Lower lobe of right lung (tissue), 2 donors: ENCODE data around the gene PKNOX2. TPM values are rescaled to one million over a fixed set of nuclear protein-coding genes. Genes with fewer than 3 reads are reported as not detected.
A peak's percentile ranks its signal among the peaks of the same experiment; 100 is the strongest.
"Not testable (repeated sequence)": the region's sequence is repeated elsewhere in the genome, so short reads cannot be mapped to it uniquely, and the experiment has no call there.

Experiments used
- ATAC-seq, 2 donors: fragments of 200-7000 bp; cut with Tn5 transposase; one replicate each; pipeline ENCODE4 v1.9.1; 2020 to 2022; ENCODE audit warnings: mild to moderate bottlenecking in 2 of 2, moderate library complexity in 2 of 2
- DNase-seq: peaks from one replicate; pipeline ENCODE4 v3.0.0-alpha.2; 2020
- H3K27ac ChIP-seq: fragments of 200-600 bp; one replicate; pipeline ENCODE4 v1.8.0; 2022
- H3K27me3 ChIP-seq: fragments of 200-600 bp; one replicate; pipeline ENCODE4 v1.8.0; 2022; ENCODE audit warnings: low read depth
- H3K36me3 ChIP-seq: fragments of 200-600 bp; one replicate; pipeline ENCODE4 v1.8.0; 2022; ENCODE audit warnings: mild to moderate bottlenecking
- H3K4me1 ChIP-seq: fragments of 200-600 bp; one replicate; pipeline ENCODE4 v1.8.0; 2022
- H3K4me3 ChIP-seq: fragments of 200-600 bp; one replicate; pipeline ENCODE4 v1.8.0; 2022; ENCODE audit warnings: mild to moderate bottlenecking
- H3K9me3 ChIP-seq: fragments of 200-600 bp; one replicate; pipeline ENCODE4 v1.8.0; 2022
- intact Hi-C: fragments of 100-400 bp; cut with DNase I; formaldehyde crosslinking; loops from one replicate; pipeline ENCODE4 v1.11.0; 2022
- total RNA-seq: library from RNA; stranded (reverse); fragmentation: NEBNext Ultra II Directional; extraction: Animal tissue kit (Norgen Biotek cat#: 25700); gene quantifications from one replicate; pipeline ENCODE4 v1.2.1, GENCODE V29; 2021
- TF ChIP-seq, protein P1 (sequence below): fragments of 200-600 bp; IDR thresholded peaks from one replicate; pipeline ENCODE4 v1.8.0; 2022; ENCODE audit warnings: antibody characterized with exemption, mild to moderate bottlenecking
- donor health status: DM: no; HTN: yes; CAD: no; lungs with severe emphysema.

PKNOX2 gene
- total RNA-seq, 1 donor from 2014 or later, result 14.4 TPM

- TF ChIP-seq, protein P1, sequence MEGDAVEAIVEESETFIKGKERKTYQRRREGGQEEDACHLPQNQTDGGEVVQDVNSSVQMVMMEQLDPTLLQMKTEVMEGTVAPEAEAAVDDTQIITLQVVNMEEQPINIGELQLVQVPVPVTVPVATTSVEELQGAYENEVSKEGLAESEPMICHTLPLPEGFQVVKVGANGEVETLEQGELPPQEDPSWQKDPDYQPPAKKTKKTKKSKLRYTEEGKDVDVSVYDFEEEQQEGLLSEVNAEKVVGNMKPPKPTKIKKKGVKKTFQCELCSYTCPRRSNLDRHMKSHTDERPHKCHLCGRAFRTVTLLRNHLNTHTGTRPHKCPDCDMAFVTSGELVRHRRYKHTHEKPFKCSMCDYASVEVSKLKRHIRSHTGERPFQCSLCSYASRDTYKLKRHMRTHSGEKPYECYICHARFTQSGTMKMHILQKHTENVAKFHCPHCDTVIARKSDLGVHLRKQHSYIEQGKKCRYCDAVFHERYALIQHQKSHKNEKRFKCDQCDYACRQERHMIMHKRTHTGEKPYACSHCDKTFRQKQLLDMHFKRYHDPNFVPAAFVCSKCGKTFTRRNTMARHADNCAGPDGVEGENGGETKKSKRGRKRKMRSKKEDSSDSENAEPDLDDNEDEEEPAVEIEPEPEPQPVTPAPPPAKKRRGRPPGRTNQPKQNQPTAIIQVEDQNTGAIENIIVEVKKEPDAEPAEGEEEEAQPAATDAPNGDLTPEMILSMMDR, result no peak
These were observed 50.3 kb downstream of the PKNOX2 start for GRCh38 chr11:125214601-125215565.

GRCh38 chr11:125215976-125216375, 51.4 kb downstream of the PKNOX2 start:
- peaks cover 23% of the 10 kb centered on the region for H3K4me1 ChIP-seq
- no peaks in the 10 kb centered on the region for H3K27me3 ChIP-seq
- H3K36me3 ChIP-seq, result no peaks in the 10 kb centered on the region
- no peak overlapping the region for H3K4me3 ChIP-seq
- H3K9me3 ChIP-seq, result no peaks in the 10 kb centered on the region
- no peak for ATAC-seq
- peak overlapping the region; percentile 27 for H3K27ac ChIP-seq
- TF ChIP-seq, protein P1, result no peak
- DNase-seq, result no peak
- intact Hi-C loops, result no loop called here

More at GRCh38 chr11:125214601-125215565, 50.3 kb downstream of the PKNOX2 start:
- Histone ChIP-seq H3K27ac (peak overlapping the region; percentile 60), H3K36me3 (no peaks in the 10 kb centered on the region), H3K27me3 (no peaks in the 10 kb centered on the region), H3K4me3 (no peak overlapping the region), H3K9me3 (no peaks in the 10 kb centered on the region), H3K4me1 (peaks cover 23% of the 10 kb centered on the region)
- intact Hi-C loops, result no loop called here
- peak in 1 of 2 donors; percentile 35 for ATAC-seq
- DNase-seq, result no peak

GRCh38 chr11:125218336-125218735, 53.8 kb downstream of the PKNOX2 start:
- H3K9me3 ChIP-seq, result no peaks in the 10 kb centered on the region
- TF ChIP-seq, protein P1, result no peak
- H3K27ac ChIP-seq, result no peak overlapping the region
- no peaks in the 10 kb centered on the region for H3K27me3 ChIP-seq
- DNase-seq, result no peak
- intact Hi-C loops, result no loop called here
- ATAC-seq, result no peak
- no peaks in the 10 kb centered on the region for H3K36me3 ChIP-seq
- H3K4me3 ChIP-seq, result no peak overlapping the region
- H3K4me1 ChIP-seq, result peaks cover 13% of the 10 kb centered on the region

DNA sequence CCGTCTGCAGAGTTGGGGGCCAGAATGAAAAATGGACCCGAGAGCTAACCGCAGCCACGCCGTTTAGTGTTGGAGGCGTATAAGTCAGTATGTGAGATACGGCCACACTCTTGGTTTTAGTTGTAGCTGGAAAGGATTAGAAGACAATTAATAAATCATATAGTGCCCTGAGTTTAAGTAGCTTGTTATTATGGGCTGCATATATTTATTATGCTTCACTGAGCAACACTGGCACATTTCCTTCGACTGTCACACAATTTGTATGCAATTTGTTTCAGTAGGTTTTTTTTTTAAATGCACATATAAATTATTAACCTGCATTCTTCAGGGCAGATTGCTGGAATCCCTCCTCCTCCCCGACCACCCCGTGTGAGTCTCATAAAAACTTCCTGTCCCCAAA, 56.9 kb downstream of the PKNOX2 start:
- Histone ChIP-seq H3K4me3 (no peak overlapping the region), H3K4me1 (peaks cover 12% of the 10 kb centered on the region), H3K27ac (no peak overlapping the region), H3K36me3 (no peaks in the 10 kb centered on the region), H3K9me3 (no peaks in the 10 kb centered on the region), H3K27me3 (no peaks in the 10 kb centered on the region)
- no peak for DNase-seq
- TF ChIP-seq, protein P1, result no peak
- intact Hi-C loops, result no loop called here
- no peak for ATAC-seq

GRCh38 chr11:125222494-125222893, 57.9 kb downstream of the PKNOX2 start:
- H3K4me1 ChIP-seq, result peaks cover 12% of the 10 kb centered on the region
- H3K27me3 ChIP-seq, result no peaks in the 10 kb centered on the region
- DNase-seq (no peak), ATAC-seq (no peak)
- intact Hi-C loops, result no loop called here
- TF ChIP-seq, protein P1, result no peak
- H3K9me3 ChIP-seq, result no peaks in the 10 kb centered on the region
- no peaks in the 10 kb centered on the region for H3K36me3 ChIP-seq
- H3K4me3 ChIP-seq, result no peak overlapping the region
- no peak overlapping the region for H3K27ac ChIP-seq

DNA sequence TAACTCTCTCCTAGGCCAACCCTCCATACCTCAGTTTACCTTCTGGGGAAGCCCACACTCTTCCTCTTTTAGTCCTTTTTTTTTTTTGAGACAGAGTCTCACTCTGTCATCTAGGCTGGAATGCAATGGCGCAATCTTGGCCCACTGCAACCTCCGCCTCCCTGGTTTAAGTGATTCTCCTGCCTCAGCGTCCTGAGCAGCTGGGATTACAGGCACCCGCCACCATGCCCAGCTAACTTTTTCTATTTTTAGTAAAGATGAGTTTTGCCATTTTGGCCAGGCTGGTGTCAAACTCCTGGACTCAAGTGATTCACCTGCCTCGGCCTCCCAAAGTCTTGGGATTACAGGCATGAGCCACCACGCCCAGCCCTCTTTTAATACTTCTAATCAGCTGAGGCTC, 58.6 kb downstream of the PKNOX2 start:
- H3K36me3 ChIP-seq, DNase-seq, H3K9me3 ChIP-seq, H3K27ac ChIP-seq, intact Hi-C loops, H3K4me3 ChIP-seq, H3K27me3 ChIP-seq, ATAC-seq: not testable (repeated sequence)
- peaks cover 12% of the 10 kb centered on the region for H3K4me1 ChIP-seq
